Right hindlimb (tissue), 1 donor: ENCODE results near the gene SSH3.

Experiments
- DNase-seq: peaks from one replicate; pipeline ENCODE4 v3.0.0-alpha.2; 2018

Gene SSH3

DNA sequence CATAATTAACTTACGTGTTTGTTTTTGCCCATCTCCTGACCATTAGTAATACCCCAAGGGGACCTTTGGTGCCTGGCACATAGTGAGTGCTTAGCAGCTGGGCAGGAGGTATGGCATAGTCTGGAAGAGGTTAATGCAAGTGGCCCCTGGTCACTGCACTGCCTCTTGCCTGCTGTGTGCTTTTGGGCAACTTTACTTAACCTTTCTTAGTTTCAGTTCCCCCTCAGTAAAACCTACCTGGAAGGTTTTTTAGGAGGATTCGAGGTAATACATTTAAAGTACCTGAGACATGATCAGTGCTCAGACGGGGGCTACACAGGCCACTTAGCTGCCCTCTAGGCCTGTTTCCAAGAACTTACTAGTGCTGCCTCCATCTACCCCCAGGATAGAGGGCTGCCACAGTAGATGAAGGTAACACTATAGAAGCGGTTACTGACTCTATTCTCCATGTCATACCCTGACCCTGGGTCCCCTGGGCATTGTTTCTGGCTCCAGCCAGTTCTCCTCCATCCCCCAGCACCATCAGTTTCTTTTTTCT lies 46.7 kb downstream of the SSH3 start:
- no peak for DNase-seq

DNA sequence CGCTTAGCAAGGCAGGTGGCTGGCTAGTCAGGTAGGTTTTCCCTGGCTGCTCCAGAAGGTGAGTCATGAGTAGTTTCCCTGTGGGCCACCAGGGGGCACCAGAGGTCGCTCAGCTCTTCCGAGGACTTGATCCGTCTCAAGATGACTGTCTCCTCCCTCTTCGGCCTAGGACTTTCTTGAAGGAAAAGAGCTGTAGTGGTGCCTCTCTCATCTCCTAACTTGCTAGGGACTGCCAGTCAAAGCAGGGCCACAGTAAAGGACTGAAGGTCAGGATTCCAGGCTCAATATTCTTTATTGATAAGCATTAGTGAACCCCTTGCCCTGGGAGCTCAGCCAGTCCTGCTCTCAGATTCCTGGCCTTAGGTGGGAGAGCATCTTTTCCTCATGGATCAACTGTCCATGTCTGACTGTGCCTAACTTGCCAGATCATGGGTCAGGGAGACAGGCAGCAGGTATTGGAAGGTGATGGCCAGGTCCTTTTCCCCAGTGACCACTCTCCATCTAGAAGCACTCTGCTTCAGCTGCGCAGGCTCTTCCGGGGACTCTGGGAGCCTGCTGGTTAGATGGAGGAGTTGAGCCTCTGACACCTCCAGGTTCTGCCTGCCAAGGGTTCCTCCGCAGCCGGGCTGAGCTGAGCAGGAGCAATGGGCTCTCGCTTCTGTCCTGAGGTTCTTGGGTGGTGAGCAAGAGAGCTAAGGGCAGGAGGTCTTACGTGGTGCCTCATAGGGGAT lies 48.1 kb downstream of the SSH3 start:
- DNase-seq, result peak; percentile 68

DNA sequence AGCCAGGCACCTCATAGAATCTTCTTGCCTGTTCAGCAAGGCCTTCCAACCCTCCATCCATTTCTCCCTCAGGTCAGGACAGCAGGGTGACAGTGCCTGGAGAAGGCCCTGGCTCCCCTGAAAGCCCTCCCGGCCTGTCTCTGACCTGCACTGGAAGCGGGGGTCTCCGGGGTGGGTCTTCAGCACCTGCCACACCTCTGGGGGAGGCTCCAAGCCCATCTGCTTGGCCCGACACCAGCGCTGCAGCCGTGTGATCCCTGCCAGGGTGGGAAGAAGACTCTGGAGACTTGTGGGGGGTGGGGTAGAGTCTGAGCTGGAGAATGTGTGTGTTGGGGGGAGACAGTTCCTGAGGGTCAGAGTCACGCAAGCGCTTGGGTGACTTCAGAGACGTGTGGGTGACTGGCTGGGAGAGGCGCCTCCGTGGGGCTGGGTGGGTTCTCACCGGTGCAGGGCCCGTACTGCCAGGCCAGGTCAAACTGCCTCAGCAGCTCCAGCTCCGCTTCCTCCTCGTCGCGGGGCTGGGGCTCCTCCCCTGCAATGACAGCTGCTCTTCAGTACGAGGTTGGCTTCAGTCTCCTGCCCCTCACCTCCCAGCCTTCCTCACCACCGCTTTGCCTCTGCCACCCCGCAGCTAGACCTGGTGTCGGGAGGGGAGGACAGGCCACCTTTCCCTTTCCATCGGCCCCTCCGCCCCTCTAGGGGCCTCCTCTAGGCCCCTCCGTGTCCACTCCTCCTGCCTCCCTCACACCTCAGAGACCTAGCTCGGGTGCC lies 49.4 kb downstream of the SSH3 start:
- DNase-seq, result peak; percentile 43

DNA sequence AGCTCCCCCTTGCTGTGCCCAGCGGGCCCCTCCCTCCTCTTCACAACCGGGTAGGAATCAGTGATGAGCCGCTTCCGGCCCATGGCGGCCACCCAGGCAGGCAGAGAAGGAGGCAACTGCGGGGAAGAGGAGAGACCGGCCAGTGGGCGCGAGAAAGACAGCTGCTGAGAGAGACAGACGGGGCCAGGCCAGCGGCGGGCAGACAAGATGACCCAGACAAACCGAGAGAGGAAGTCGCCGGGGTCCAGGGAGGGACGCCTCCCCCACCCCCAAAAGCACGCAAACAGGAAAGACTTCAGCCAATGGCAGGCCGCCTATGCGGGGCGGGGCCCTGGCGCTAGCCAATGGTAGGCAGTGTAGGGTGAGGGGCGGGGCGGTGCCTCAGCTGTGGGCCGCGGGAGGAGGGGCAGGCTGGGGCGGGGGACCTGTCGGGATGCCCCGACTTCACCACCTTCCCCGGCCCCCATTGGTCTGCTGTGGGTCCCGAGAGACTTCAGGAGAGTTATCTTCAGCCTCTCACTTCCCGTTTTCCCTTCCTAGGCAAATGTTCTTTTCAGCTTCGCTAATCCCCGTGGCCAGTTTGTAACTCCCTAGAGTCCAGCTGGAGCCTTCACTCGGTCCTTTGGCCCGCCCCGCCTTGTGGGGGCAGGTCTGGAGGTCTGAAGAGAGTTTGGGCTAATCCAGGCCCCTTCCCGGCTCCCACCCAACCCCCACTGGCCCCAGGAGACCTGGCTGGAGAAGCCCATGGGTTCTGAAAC lies 50.2 kb downstream of the SSH3 start, which contains the start of gene POLD4:
POLD4 (minus strand) TSS at position 230 of the 758 bp plus-strand sequence; CDS start at position 83, 147 bp downstream.
- peak; percentile 98 for DNase-seq

DNA sequence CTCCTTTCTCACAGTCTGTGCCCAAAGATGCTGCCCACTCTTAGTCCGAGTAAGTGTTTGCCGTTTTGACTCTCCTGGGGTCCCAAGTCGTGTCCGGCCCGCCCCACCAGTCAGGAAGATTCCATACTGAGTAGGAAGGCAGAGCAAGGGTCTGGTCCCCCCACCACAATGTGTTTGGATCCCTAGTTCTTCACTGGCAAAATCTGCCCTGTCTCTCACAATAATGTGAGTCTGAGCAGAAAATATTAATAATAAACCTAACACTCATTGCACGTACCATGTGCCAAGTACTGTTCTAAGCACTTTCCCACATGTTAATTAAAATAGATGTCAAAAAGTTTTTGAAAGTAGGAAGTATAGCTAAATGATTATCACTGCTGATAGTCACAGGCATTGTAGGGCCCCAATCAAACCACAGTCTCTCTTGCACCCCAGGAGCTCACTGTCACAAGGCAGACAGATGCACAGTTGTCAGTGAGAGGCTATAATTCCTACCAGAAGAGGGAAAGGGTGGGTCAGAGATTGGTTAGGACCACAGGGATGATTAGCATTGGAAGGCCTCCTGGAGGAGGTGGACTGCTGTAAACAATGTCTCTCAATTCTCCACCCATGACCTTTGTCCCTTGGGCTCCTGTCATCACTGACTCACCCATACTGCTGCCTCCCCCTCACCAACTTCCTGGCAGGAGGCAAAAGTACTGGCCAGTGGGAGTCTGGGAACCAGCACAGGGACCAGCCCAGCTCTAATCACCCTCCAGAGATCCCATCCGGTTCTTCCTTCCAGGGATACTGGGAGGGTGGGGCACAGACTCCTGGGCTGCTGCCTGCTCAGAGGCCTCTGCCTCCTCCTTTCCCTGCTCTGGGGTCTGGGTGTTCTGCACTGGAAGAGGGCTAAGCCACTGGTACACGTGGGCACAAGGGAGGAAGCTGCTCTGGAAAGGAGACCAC lies 51.0 kb downstream of the SSH3 start:
- no peak for DNase-seq

DNA sequence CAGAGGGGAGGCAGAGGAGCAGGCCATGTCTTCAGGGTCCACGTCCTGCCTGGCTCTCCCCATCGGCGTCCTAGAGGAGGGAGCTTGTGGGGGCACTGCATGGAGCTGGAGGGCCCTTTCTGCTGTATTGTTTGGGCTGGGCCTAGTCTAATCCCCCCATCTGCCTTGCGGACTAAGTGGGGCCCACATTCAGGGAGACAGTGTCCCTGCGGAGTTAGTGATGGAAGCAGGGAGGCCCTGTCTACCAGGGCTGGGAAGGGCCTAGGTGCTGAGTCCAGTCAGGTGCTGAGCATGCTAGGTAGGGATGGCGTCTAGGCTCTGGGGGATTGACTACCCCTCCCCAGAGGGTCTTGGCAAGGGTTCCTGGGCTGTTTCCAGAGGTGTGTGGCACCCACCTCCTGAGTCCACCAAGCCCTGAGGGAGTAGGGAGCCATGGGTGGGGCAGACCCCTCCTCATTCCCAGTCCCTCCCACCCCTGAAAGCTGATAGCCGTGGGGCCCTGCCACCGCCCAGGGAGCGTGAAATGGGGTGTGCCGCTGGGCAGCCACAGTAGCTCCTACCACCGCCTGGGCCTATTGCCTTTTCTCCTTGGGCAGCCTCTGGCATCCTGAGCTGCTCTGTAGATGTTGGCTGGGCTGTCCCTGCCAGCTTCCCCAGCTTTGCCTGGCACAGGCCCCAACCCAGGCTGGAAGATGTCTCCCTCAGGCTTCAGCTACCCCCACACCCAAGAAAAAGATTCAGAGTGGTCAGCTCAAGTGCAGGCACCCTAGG lies 51.9 kb downstream of the SSH3 start:
- DNase-seq, result no peak

DNA sequence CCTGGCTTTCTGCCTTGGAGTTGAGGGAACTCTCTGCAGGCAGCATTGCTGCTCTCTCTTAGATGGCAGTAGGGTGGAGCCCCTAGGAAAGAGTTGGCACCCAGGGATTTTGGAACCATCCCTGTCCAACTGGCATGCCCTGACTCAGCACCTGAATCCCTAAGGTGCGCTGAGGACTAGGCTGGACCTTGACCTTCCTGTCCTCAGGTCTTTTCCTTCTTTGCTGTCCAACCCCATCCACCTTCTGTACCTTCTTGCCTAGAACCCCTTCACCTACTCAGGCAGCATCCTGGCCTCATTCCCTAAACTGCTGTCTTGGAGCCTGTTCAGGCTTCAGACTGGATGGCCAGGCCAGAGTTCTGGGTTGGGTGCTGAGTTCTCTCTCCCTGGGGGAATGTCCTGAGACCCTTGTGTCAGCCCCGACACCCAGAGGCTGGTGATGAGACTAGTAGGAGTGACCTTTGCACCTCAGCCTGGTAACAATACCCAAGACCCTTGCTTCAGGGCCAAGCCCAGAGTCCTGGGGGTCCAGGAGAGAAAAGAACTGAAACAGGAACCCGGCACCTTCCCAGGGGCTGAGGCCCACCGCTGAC lies 52.6 kb downstream of the SSH3 start:
- no peak for DNase-seq

DNA sequence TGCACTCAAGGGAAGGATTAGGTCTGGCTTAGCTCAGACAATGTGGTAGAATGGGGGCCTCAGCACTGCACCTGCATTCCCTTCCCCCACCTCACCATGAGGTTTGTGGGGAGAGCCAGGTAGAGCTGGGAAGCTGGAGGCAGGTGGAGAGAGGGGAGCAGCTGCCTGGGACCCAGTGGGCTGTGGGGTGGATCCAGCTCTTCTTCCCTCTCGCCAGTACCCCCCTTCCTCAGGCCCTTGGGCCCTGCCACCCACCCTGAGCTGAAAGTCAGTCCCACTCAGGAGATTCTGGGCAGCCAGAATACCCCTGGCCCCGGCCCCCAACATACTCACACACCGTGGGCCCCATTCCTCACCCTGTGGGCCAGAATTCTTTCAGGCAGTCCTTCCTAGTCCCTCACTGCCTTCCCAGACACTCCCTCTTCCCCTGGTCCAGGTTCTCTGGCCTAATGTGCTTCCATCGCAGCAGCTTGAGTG lies 53.1 kb downstream of the SSH3 start:
- DNase-seq, result no peak

DNA sequence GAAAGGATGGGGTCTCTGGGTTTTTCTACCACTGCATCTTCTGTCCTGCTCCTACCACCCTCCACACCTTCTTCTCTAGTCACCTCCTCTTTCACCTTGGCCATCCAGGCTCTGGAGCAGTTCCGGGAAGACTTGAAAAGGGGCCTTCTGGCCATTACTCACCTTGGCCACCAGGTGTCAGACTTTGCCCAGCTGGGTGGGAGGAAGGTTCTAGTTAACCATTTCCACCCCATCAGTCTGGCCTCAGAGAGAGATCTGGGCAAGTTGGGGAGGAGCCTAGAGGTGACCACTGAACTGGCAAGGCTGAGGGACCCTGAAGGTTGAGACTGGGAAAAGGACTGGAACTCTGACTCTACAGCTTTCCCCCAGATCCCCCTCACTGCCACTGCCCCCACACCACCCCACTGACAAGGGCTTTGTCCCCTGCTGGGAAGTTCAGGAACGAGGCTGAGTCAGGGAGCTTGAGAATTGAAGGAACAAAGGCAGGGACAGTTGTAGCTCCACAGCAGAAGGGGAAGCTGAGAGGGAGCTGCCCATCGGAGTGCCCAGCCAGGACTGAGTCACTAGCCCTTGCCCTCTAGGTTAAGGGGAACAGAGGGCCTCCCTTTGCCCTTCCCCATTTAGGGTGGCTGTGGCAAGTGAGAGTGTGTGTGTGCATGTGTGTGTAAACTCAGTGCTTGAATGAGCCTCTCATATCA lies 53.7 kb downstream of the SSH3 start:
- peak; percentile 68 for DNase-seq

DNA sequence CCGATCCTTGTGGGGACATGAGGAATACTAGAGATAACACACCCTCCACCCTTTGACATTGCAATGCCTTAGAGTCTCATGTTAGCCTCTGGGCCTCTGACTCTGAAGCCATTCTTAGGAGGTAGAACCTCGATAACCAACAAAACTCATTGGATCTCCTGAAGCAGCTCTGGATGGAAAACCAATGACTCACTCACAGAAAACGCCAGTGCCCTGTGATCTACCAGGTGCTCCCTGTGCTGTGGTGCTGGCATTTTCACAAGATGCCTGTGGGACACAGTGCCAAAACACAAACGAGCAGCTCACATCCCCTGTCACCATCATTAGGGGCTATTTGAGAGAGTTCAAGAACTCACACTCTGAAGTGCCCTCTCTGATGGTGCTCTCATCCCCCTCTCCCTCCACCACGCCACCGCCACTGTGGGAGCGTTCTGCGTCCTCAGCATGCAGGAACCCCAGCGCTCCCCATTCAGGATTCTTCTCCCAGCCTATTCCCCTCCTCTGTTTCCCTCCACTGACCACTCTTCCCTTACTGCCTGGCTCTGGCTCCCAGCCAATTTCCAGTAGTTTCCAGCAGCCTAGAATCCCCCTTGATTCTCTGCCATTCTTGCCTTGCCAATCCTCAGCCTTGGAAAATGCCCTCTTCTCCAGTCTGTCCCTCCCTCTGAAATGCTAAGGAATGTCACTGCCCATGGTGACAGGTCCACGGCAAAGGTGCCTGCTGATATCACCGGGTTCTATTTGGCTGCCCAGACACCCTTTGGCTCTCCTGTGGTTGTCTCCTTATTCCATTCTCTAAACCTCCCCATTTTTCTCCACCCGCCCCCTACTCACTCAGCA lies 54.7 kb downstream of the SSH3 start:
- no peak for DNase-seq
